ENCODE data around the gene CRLF2.

GRCh38 chrX:1248331-1249061 is 36.0 kb upstream of the CRLF2 start:
- TF ChIP-seq, protein P1, sequence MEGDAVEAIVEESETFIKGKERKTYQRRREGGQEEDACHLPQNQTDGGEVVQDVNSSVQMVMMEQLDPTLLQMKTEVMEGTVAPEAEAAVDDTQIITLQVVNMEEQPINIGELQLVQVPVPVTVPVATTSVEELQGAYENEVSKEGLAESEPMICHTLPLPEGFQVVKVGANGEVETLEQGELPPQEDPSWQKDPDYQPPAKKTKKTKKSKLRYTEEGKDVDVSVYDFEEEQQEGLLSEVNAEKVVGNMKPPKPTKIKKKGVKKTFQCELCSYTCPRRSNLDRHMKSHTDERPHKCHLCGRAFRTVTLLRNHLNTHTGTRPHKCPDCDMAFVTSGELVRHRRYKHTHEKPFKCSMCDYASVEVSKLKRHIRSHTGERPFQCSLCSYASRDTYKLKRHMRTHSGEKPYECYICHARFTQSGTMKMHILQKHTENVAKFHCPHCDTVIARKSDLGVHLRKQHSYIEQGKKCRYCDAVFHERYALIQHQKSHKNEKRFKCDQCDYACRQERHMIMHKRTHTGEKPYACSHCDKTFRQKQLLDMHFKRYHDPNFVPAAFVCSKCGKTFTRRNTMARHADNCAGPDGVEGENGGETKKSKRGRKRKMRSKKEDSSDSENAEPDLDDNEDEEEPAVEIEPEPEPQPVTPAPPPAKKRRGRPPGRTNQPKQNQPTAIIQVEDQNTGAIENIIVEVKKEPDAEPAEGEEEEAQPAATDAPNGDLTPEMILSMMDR (IDR thresholded peaks at IDR 0.05; ENCODE audit: low read depth, low read length, missing input control), result no peak
- no peak for TF ChIP-seq ATF3 (IDR thresholded peaks at IDR 0.05)
